T-helper 2 cell treated with Interferon-gamma antibody and Interleukin-4, amounts not matched to agents 5 μg/mL and 100 μg/mL, for 36 hours (primary cell): ENCODE data around the gene RPP30.

ENCODE experiments used
- DNase-seq: peaks from one replicate; pipeline ENCODE4 v3.0.0; 2021; ENCODE audit warnings: low spot score
- H3K27ac Mint-ChIP-seq: one replicate; pipeline ENCODE4 v1.8.0; 2021; ENCODE audit warnings: mild to moderate bottlenecking, mixed read lengths
- H3K27me3 Mint-ChIP-seq: one replicate; pipeline ENCODE4 v1.8.0; 2021; ENCODE audit warnings: low read depth, mixed read lengths
- H3K36me3 Mint-ChIP-seq: one replicate; pipeline ENCODE4 v1.8.0; 2021; ENCODE audit warnings: low read depth, mixed read lengths
- H3K4me1 Mint-ChIP-seq: one replicate; pipeline ENCODE4 v1.8.0; 2021; ENCODE audit warnings: low read depth, mixed read lengths
- H3K4me3 Mint-ChIP-seq: one replicate; pipeline ENCODE4 v1.8.0; 2022; ENCODE audit warnings: mild to moderate bottlenecking, moderate library complexity, mixed read lengths
- H3K9me3 Mint-ChIP-seq: one replicate; pipeline ENCODE4 v1.8.0; 2021; ENCODE audit warnings: mixed read lengths

Gene RPP30

GRCh38 chr10:90871766-90872647 is at the start of gene RPP30:
Gene RPP30 (plus strand): TSS chr10:90871974. CDS start chr10:90871987, 13 bp downstream.
- Mint-ChIP-seq H3K9me3 (peaks cover 9% of the 10 kb centered on the region), H3K27me3 (peaks cover 20% of the 10 kb centered on the region), H3K27ac (peak within 1 kb of the TSS; percentile 90), H3K36me3 (peaks cover 12% of the 10 kb centered on the region), H3K4me3 (peak within 1 kb of the TSS; percentile 100), H3K4me1 (peaks cover 25% of the 10 kb centered on the region)
- DNase-seq = peak; percentile 86

GRCh38 chr10:90822508-90822907 is 49.3 kb upstream of the RPP30 start:
- H3K27ac Mint-ChIP-seq = no peak overlapping the region
- H3K36me3 Mint-ChIP-seq = no peaks in the 10 kb centered on the region

GRCh38 chr10:90832111-90832510 is 39.7 kb upstream of the RPP30 start:
- Mint-ChIP-seq H3K4me3 (no peak overlapping the region), H3K36me3 (no peaks in the 10 kb centered on the region), H3K27me3 (peaks cover 14% of the 10 kb centered on the region), H3K9me3 (no peaks in the 10 kb centered on the region), H3K27ac (no peak overlapping the region), H3K4me1 (no peaks in the 10 kb centered on the region)
- DNase-seq = no peak

More at GRCh38 chr10:90822508-90822907, 49.3 kb upstream of the RPP30 start:
- no peaks in the 10 kb centered on the region for H3K4me1 Mint-ChIP-seq
- no peak for DNase-seq
- no peak overlapping the region for H3K4me3 Mint-ChIP-seq
- no peaks in the 10 kb centered on the region for H3K9me3 Mint-ChIP-seq
- H3K27me3 Mint-ChIP-seq = peaks cover 10% of the 10 kb centered on the region

GRCh38 chr10:90834326-90834725 is 37.4 kb upstream of the RPP30 start:
- Mint-ChIP-seq H3K4me3 (no peak overlapping the region), H3K9me3 (no peaks in the 10 kb centered on the region), H3K36me3 (no peaks in the 10 kb centered on the region), H3K27ac (no peak overlapping the region), H3K27me3 (peaks cover 10% of the 10 kb centered on the region), H3K4me1 (no peaks in the 10 kb centered on the region)
- no peak for DNase-seq

GRCh38 chr10:90837486-90837885 is 34.3 kb upstream of the RPP30 start:
- Mint-ChIP-seq H3K27me3 (peaks cover 12% of the 10 kb centered on the region), H3K9me3 (no peaks in the 10 kb centered on the region), H3K36me3 (no peaks in the 10 kb centered on the region), H3K4me3 (no peak overlapping the region), H3K27ac (no peak overlapping the region), H3K4me1 (no peaks in the 10 kb centered on the region)
- DNase-seq = no peak

GRCh38 chr10:90842725-90843124 is 29.0 kb upstream of the RPP30 start:
- Mint-ChIP-seq H3K4me1 (no peaks in the 10 kb centered on the region), H3K27me3 (peaks cover 17% of the 10 kb centered on the region), H3K27ac (no peak overlapping the region), H3K36me3 (no peaks in the 10 kb centered on the region), H3K4me3 (no peak overlapping the region), H3K9me3 (no peaks in the 10 kb centered on the region)
- no peak for DNase-seq

GRCh38 chr10:90845726-90846125 is 26.0 kb upstream of the RPP30 start:
- Mint-ChIP-seq H3K4me1 (peaks cover 3% of the 10 kb centered on the region), H3K27me3 (peaks cover 9% of the 10 kb centered on the region), H3K9me3 (peaks cover 6% of the 10 kb centered on the region), H3K4me3 (no peak overlapping the region), H3K36me3 (peaks cover 4% of the 10 kb centered on the region), H3K27ac (no peak overlapping the region)
- DNase-seq = no peak

- Mint-ChIP-seq H3K27ac (no peak overlapping the region), H3K4me1 (peaks cover 3% of the 10 kb centered on the region), H3K27me3 (peaks cover 9% of the 10 kb centered on the region), H3K36me3 (peaks cover 7% of the 10 kb centered on the region), H3K9me3 (peaks cover 10% of the 10 kb centered on the region), H3K4me3 (no peak overlapping the region)
- no peak for DNase-seq
These were observed 25.0 kb upstream of the RPP30 start for GRCh38 chr10:90846746-90847145.

GRCh38 chr10:90847436-90847835 is 24.3 kb upstream of the RPP30 start:
- Mint-ChIP-seq H3K4me3 (no peak overlapping the region), H3K27me3 (peaks cover 9% of the 10 kb centered on the region), H3K4me1 (peaks cover 3% of the 10 kb centered on the region), H3K36me3 (peaks cover 8% of the 10 kb centered on the region), H3K27ac (no peak overlapping the region), H3K9me3 (peaks cover 14% of the 10 kb centered on the region)
- DNase-seq = no peak

- no peak overlapping the region for H3K4me3 Mint-ChIP-seq
- no peak for DNase-seq
- H3K4me1 Mint-ChIP-seq = peaks cover 3% of the 10 kb centered on the region
- H3K36me3 Mint-ChIP-seq = peaks cover 8% of the 10 kb centered on the region
- H3K27me3 Mint-ChIP-seq = peaks cover 20% of the 10 kb centered on the region
- no peak overlapping the region for H3K27ac Mint-ChIP-seq
- H3K9me3 Mint-ChIP-seq = peaks cover 15% of the 10 kb centered on the region
These were observed 21.6 kb upstream of the RPP30 start for GRCh38 chr10:90849956-90850749.

GRCh38 chr10:90855126-90855525 is 16.6 kb upstream of the RPP30 start:
- Mint-ChIP-seq H3K27ac (no peak overlapping the region), H3K36me3 (peaks cover 8% of the 10 kb centered on the region), H3K27me3 (peaks cover 60% of the 10 kb centered on the region), H3K4me3 (no peak overlapping the region), H3K9me3 (peaks cover 15% of the 10 kb centered on the region), H3K4me1 (peaks cover 8% of the 10 kb centered on the region)
- DNase-seq = no peak

- H3K4me3 Mint-ChIP-seq = peak overlapping the region; percentile 49
- no peak for DNase-seq
- peaks cover 5% of the 10 kb centered on the region for H3K9me3 Mint-ChIP-seq
- H3K27ac Mint-ChIP-seq = no peak overlapping the region
- peaks cover 5% of the 10 kb centered on the region for H3K4me1 Mint-ChIP-seq
- H3K36me3 Mint-ChIP-seq = peaks cover 2% of the 10 kb centered on the region
- peaks cover 69% of the 10 kb centered on the region for H3K27me3 Mint-ChIP-seq
These were observed 15.5 kb upstream of the RPP30 start for GRCh38 chr10:90856261-90856660.

- Mint-ChIP-seq H3K27me3 (peaks cover 75% of the 10 kb centered on the region), H3K4me1 (peaks cover 5% of the 10 kb centered on the region), H3K4me3 (peak overlapping the region; percentile 88), H3K9me3 (peaks cover 4% of the 10 kb centered on the region), H3K36me3 (no peaks in the 10 kb centered on the region), H3K27ac (no peak overlapping the region)
- no peak for DNase-seq
These were observed 14.7 kb upstream of the RPP30 start for GRCh38 chr10:90856964-90857634.
